C1 segment of cervical spinal cord (tissue), 14 donors: ENCODE data around the gene TPD52L1.

ENCODE experiments used
- DNase-seq, 14 donors: peaks; one replicate each; lab custom pipeline; 2025; lab: John Stamatoyannopoulos, UW

The TPD52L1 gene

DNA sequence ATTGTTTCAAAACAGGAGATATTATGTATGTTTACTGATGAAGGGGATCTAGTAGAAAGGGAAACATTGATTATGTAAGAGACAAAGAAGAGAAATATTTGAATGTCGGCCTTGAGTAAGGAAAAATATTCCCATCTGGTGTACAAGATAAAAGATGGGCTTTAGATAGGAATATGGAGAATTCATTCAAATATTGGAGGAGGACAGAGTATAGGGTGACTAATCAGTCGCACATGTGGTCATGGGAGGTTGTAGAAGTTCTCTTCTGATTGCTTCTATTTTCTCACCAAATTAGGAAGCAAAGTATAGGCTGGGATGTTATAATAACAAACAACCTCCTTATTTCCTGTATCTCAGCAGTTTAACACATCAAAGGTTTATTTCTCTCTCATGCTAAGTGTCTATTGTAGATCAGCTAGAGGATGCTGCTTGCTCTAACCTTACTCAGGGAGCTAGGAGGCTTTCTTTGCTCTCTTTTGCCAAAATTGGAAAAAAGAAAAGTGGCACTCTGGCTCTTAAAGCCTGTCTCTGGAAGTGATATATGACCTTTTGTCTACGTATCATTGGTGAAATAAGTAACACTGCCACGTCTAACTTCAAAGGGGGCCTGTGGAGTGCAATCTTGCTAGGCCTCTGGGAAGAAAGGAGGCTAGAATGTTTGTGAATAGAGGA, 149.4 kb downstream of the TPD52L1 start:
- no peak for DNase-seq

- DNase-seq, result no peak
These were observed 149.9 kb downstream of the TPD52L1 start for GRCh38 chr6:125303512-125303854.

- no peak for DNase-seq
These were observed 151.5 kb downstream of the TPD52L1 start for GRCh38 chr6:125304970-125305660.

DNA sequence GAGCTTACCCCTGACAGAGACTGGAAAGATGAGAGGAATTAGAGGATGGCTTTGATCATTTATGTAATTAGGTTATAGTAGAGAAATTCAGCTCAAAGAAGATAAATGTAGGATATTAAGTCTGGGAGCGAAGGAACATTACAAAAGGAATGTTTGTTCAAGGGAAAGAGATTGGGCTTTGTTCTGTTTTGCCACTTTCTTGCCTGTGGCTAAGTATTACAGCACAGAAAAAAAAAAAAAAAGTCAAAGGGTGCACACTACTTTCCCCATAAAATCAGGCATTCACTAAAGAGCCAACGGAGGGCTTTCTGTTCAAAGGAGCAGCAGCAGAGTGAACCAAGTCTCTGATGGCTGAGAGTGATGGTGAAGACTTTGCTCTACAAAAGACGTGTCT, 153.2 kb downstream of the TPD52L1 start:
- no peak for DNase-seq

GRCh38 chr6:125307150-125307838, 153.7 kb downstream of the TPD52L1 start:
- no peak for DNase-seq

GRCh38 chr6:125307964-125308615, 154.5 kb downstream of the TPD52L1 start:
- no peak for DNase-seq

DNA sequence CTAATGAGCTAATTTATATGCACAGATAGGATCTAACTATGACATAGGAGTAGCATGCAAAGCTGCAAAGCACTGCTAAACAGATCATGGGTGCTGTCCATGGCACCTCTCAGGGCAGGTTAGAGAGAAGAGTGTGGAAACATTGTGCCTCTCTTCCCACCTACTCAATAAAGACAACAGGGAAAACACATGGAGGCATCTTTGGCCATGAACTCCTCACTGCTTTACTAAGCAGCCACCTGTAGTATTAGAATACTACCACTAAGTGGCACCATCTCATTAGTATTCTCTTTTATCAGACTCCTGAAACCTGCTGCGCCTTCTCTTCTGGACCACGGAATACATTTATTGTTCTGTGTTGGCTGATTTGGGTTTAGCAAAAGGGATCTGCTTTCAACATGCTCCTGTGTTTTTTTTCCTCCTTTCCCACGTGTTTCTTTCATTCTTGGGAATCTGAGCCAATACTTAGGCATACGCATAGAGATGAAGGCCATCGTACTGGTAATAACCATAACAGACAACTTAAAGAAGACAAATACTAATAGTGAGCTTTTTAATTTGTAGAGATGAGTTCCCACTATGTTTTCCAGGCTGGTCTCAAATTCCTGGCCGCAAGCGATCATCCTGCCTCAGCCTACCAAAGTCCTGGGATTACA, 157.5 kb downstream of the TPD52L1 start:
- peak in 2 of 14 donors; percentile 16 to 25 for DNase-seq

- DNase-seq, result no peak
These were observed 158.9 kb downstream of the TPD52L1 start for GRCh38 chr6:125312478-125312877.

DNA sequence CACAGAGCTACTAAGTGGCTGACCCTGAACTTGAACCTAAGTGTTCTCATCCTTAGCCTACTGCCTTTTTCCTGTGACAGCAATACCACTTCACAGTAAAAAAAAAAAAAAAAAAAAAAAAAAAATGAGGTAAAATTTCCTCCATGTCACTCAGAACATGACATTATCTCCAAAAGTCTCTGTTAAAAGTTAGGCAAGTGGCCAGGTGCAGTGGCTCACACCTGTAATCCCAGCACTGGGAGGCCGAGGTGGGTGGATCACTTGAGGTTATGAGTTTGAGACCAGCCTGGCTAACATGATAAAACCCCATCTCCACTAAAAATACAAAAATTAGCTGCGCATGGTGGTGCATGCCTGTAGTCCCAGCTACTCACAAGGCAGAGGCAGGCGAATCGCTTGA, 159.4 kb downstream of the TPD52L1 start:
- DNase-seq, result no peak
